NCI-H128 (cell line): ENCODE data around the gene EPS8.

Experiments
- DNase-seq: peaks from one replicate; lab custom pipeline; 2025; ENCODE audit not compliant: unreplicated experiment; lab: John Stamatoyannopoulos, UW

Gene EPS8

DNA sequence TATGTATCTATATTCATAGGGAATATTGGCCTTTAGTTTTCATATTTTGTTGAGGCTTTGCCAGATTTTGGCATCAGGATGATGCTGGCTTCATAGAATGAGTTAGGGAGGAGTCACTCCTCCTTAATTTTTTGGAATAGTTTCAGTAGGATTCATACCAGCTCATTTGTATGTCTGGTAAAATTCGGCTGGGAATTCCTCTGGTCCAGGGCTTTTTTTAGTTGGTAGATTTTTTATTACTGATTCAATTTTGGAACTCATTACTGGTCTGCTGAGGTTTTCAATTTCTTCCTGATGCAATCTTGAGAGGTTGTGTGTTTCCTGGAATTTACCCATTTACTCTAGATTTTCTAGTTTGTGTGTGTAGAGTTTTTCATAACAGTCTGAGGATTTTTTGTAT is 175.2 kb downstream of the EPS8 start:
- DNase-seq = no peak

DNA sequence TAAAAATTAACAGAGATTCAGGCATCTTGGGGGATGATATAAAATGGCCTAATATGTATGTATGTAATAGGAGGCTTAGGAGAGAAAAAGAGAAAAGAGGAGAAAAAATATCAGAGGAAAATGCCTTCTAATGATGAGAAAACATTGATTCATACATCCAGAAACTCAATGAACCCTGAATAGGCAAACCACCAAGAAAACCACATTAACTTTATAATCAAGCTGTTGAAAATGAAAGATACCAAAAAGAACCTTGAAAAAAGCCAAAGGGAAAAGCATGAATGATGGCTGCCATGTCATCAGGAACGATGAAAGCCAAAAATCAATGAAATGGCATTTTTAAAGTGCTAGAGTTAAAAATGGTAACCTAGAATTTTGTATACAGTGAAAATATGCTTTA is 180.2 kb downstream of the EPS8 start:
- DNase-seq = no peak

GRCh38 chr12:15608406-15608805 is 180.8 kb downstream of the EPS8 start:
- no peak for DNase-seq

DNA sequence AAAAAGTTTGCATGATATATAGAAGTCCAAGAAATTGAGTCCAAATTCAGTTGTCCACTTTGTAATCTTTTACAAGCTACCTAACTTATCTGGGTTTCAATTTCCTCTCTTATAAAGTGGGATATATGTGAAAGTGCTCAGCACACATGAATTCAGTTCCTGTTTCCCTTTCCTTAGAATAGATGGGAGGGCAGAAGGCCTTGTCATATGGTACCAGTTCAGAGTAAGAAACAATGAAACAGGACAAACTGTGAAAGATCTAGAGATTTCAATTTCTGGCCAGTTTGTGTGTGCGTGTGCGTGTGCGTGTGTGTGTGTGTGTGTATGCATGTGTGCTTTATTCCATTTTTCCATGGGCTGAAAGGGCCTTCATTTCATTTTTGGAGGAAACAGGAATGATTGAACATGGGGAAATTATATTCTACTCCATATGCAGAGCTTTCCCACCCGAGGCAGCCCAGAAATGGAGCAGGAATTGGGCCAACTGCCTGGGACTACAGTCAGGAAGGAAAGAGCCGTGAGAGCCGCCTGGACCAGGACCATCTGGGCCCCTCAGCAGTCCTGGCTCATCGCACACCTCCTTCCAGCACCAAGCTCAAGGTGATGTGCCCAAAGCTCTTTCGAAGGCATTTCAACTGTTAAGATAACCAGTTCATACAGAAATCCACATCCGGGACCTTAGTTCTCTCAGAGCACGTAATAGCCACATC is 183.2 kb downstream of the EPS8 start:
- no peak for DNase-seq

GRCh38 chr12:15603474-15604085 is 185.6 kb downstream of the EPS8 start:
- DNase-seq = peak; percentile 56

DNA sequence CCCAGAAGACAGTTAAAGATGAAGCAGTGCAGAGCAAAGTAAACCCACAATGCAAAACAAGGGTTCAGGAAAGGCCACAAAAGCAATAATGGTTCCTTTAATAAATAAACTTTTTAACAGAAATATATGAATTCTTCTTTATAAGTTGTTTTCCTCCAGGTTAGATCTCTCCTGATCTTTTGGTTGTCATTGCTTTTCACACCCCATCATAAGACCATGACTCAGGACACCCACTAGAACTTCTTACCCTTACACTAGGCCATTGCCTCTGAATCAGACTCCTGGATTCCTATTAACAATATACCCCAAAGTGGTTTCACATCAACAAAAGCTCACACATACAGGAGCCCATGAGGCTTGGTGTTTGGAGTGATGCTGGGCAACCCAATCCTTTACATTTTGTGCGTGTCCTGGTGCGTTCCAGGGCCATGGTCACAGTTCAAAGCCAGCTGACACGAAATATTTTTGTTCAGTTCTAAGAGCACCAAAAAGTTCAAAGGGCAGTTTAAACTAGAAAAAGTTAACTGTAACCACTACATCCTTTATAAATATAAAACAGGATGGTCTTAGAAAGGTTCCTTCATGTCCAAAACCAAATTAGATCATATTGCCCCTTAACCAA is 187.0 kb downstream of the EPS8 start:
- DNase-seq = no peak

DNA sequence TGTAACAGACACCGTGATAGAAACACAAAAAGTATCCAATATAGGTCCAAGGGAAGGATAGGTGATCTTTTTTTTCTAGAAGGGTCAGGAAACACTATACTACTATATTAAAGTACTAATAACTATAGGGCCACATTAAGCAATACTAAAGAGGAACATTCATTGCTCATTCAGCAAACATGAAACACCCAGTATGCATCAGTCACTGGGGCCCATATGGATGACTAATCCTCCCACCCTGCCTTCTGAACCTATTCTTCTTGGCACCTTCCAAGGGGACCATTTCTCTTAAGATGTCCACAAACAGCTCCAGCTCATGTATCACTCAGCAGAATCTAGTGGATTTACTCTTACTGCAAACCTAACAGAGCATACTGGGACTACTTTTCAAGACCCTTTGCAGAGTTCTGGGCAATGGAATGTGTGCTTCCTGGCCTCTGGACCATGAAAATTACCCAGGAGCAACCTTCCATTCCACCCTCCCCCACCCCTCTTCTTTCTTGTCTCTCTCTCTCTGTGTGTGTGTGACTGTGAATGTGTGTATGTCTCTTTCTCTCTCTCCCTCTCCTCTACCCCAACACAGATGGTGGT is 187.9 kb downstream of the EPS8 start:
- DNase-seq = no peak

- no peak for DNase-seq
These were observed 188.8 kb downstream of the EPS8 start for GRCh38 chr12:15600223-15600935.

GRCh38 chr12:15599266-15600037 is 189.7 kb downstream of the EPS8 start:
- DNase-seq = no peak

- DNase-seq = no peak
These were observed 191.9 kb downstream of the EPS8 start for GRCh38 chr12:15597125-15597830.

GRCh38 chr12:15596174-15596573 is 193.0 kb downstream of the EPS8 start:
- DNase-seq = no peak

DNA sequence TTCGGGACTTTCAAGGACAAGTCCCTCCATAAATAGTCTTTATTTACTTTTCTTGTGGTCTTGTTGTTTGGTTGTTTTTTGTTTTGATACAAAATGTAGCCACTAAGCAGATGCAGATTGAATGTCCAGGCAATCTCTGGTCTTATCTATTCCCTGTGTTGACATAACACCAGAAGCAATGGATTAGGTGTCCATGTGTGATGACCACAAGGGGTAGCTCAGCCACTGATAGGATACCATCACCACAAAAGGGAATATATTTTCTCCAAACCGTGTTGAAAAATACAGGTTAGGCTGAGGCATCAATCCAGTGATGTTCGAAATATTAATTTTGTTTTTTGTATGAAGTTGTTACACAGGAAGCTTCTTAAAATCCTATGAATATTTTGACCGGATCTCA is 196.3 kb downstream of the EPS8 start:
- DNase-seq = no peak

- DNase-seq = no peak
These were observed 197.4 kb downstream of the EPS8 start for GRCh38 chr12:15591811-15592210.

- peak; percentile 57 for DNase-seq
These were observed 198.9 kb downstream of the EPS8 start for GRCh38 chr12:15590180-15590826.

DNA sequence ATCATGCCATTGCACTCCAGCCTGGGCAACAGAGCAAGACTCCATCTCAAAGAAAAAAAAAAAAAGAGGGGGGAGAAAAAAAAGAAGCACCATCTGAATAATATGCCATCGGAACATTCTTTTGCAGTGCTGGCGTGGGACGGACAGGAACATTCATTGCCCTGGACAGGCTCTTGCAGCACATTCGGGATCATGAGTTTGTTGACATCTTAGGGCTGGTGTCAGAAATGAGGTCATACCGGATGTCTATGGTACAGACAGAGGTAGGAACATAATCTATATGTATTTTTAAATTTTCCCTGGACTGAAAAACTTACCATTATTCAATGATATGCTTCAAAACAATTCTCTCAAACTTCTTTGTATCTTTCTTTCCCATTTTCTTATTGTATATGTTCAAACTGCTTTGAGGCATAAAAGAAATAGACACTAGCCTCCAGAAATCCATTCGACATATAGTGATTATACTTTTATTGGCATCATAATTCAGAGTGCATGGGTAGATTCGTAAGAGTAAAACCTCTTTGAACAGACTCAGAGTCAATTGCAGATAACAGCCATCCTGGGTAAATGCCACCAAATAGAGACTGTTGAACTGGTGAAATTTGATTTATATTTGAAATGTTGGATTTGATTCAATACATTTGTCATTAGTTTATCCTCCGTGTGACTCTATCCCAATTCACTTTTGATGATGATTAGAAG is 199.7 kb downstream of the EPS8 start:
- DNase-seq = no peak

GRCh38 chr12:15584366-15585041 is 204.7 kb downstream of the EPS8 start:
- DNase-seq = no peak

DNA sequence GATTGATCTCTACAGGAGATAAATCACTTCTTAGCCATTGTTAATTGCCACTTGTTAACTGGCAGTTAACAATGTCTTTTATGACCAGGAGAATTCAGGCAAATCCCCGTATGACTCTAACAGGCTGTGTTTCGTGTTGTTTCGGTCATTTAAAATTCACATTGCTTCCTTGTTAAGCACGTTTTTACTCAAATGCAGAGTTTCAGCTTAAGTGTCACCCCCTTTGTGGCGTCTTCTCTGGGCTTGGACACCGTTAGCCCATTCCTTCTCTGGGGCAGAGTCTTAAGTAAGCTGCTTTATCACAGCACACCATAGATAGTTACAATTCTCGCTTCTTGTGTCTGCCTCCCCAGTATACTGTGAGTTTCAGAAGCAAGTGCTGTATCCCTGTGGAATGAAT is 205.4 kb downstream of the EPS8 start:
- no peak for DNase-seq

DNA sequence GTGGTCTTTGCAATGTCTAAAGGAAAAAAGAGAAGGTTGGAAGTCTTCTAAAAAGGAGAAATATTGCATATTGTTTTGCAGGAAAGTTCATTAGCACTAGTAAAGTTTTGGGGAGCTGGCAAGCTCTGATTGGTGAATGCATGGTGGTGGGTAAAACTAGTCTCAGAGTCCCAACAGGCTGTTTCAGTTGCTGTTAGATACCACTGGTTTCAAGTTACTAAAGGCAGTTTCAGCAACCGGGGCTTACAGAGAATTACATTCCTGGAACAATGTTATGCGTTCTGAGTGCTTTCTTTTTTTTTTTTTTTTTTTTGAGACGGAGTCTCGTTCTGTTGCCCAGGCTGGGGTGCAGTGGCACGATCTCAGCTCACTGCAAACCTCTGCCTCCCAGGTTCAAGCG is 208.2 kb downstream of the EPS8 start:
- no peak for DNase-seq
